Endothelial cell (in vitro differentiated cells): ENCODE data around the gene PTCD3. TPM values are rescaled to one million over a fixed set of nuclear protein-coding genes. Genes with fewer than 3 reads are reported as not detected.

Experiments
- DNase-seq: peaks from one replicate; pipeline ENCODE4 v3.0.0; 2021; ENCODE audit warnings: low spot score
- H3K27ac Mint-ChIP-seq: one replicate; pipeline ENCODE4 v1.8.0; 2021; ENCODE audit warnings: mixed read lengths, inconsistent platforms; ENCODE audit not compliant: unreplicated experiment
- H3K27me3 Mint-ChIP-seq: one replicate; pipeline ENCODE4 v1.8.0; 2021; ENCODE audit warnings: mild to moderate bottlenecking, moderate library complexity, mixed read lengths, inconsistent platforms; ENCODE audit not compliant: unreplicated experiment
- H3K36me3 Mint-ChIP-seq: one replicate; pipeline ENCODE4 v1.8.0; 2021; ENCODE audit warnings: mild to moderate bottlenecking, low read depth, mixed read lengths, inconsistent platforms; ENCODE audit not compliant: unreplicated experiment
- H3K4me1 Mint-ChIP-seq: one replicate; pipeline ENCODE4 v1.8.0; 2021; ENCODE audit warnings: mild to moderate bottlenecking, mixed read lengths, inconsistent platforms; ENCODE audit not compliant: unreplicated experiment
- H3K4me3 Mint-ChIP-seq: one replicate; pipeline ENCODE4 v1.8.0; 2021; ENCODE audit warnings: mild to moderate bottlenecking, mixed read lengths, inconsistent platforms; ENCODE audit not compliant: unreplicated experiment
- H3K9me3 Mint-ChIP-seq: one replicate; pipeline ENCODE4 v1.8.0; 2021; ENCODE audit warnings: mixed read lengths, inconsistent platforms; ENCODE audit not compliant: unreplicated experiment
- total RNA-seq: library from RNA; stranded (reverse); fragmentation: NEBNext Ultra II Directional; extraction: Animal tissue kit (Norgen Biotek cat#: 25700); gene quantifications from one replicate; pipeline ENCODE4 v1.2.1, GENCODE V29; 2021; ENCODE audit not compliant: unreplicated experiment
- TF ChIP-seq, protein P1 (sequence below): fragments of 200-600 bp; sonication (generic); IDR thresholded peaks from one replicate; pipeline ENCODE4 v1.5.0; 2021; ENCODE audit warnings: antibody characterized with exemption; ENCODE audit not compliant: unreplicated experiment

The PTCD3 gene
- total RNA-seq, 1 donor from 2014 or later: 80.9 TPM

DNA sequence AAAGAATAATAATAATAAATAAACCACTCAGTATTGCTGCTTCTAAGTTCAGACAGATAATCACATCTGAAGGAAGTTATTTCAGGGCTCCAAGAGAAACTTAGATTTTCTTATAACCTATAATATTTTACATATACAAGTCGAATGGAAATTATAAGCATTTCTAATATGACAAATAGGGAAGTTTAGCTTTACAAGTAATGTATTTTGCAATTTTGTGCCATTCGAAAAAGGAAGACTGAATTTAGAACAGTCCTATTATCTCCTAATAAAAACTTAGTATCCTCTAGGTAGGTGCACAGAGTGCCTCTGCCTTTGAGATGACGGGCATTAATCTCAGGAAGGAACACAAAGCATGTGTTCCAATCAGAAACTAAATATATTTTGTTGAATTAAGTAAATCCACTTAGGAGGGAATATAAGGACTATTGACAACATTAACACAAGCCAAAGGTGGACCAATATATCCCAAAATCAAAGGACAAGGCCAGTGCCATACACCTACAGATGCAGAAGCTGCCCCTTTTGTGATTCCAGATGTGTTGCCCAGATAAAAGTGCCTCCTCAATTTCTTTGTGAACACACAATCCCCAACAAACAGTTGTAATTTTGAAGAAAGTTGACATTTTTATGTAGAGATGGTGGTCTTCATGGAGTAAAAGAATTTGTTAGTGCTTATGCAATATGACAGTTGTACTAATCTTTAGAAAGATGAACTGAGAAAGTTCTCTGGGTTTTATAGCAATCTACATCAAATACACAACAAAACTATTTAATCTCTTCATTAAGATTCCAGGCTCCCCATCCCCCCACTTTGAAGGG lies 36.6 kb downstream of the PTCD3 start:
- no peaks in the 10 kb centered on the region for H3K4me1 Mint-ChIP-seq
- H3K36me3 Mint-ChIP-seq: peaks cover 35% of the 10 kb centered on the region
- TF ChIP-seq, protein P1, sequence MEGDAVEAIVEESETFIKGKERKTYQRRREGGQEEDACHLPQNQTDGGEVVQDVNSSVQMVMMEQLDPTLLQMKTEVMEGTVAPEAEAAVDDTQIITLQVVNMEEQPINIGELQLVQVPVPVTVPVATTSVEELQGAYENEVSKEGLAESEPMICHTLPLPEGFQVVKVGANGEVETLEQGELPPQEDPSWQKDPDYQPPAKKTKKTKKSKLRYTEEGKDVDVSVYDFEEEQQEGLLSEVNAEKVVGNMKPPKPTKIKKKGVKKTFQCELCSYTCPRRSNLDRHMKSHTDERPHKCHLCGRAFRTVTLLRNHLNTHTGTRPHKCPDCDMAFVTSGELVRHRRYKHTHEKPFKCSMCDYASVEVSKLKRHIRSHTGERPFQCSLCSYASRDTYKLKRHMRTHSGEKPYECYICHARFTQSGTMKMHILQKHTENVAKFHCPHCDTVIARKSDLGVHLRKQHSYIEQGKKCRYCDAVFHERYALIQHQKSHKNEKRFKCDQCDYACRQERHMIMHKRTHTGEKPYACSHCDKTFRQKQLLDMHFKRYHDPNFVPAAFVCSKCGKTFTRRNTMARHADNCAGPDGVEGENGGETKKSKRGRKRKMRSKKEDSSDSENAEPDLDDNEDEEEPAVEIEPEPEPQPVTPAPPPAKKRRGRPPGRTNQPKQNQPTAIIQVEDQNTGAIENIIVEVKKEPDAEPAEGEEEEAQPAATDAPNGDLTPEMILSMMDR: no peak
- no peak for DNase-seq
- H3K27me3 Mint-ChIP-seq: peaks cover 1% of the 10 kb centered on the region
- no peak overlapping the region for H3K27ac Mint-ChIP-seq
- H3K9me3 Mint-ChIP-seq: no peaks in the 10 kb centered on the region
- no peak overlapping the region for H3K4me3 Mint-ChIP-seq

DNA sequence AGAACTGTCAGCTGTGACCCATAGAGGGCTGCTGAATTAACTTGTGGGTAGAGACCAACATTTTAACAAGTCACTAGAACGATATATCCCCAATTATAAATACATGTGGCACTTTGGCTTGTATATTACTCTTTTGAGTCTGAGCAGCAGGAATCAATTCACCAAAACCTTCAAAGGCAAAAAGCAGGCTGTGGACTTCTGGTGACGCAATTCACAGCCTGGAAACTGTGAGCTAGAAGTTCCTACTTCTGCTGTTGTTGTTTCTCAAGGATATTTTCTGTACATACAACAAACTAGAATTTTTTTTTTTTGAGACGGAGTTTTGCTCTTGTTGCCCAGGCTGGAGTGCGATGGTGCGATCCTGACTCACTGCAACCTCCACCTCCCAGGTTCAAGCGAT lies 37.3 kb downstream of the PTCD3 start:
- H3K27ac Mint-ChIP-seq: no peak overlapping the region
- TF ChIP-seq, protein P1: no peak
- no peak for DNase-seq
- H3K9me3 Mint-ChIP-seq: no peaks in the 10 kb centered on the region
- H3K36me3 Mint-ChIP-seq: peaks cover 34% of the 10 kb centered on the region
- no peaks in the 10 kb centered on the region for H3K4me1 Mint-ChIP-seq
- no peak overlapping the region for H3K4me3 Mint-ChIP-seq
- H3K27me3 Mint-ChIP-seq: peaks cover 1% of the 10 kb centered on the region

DNA sequence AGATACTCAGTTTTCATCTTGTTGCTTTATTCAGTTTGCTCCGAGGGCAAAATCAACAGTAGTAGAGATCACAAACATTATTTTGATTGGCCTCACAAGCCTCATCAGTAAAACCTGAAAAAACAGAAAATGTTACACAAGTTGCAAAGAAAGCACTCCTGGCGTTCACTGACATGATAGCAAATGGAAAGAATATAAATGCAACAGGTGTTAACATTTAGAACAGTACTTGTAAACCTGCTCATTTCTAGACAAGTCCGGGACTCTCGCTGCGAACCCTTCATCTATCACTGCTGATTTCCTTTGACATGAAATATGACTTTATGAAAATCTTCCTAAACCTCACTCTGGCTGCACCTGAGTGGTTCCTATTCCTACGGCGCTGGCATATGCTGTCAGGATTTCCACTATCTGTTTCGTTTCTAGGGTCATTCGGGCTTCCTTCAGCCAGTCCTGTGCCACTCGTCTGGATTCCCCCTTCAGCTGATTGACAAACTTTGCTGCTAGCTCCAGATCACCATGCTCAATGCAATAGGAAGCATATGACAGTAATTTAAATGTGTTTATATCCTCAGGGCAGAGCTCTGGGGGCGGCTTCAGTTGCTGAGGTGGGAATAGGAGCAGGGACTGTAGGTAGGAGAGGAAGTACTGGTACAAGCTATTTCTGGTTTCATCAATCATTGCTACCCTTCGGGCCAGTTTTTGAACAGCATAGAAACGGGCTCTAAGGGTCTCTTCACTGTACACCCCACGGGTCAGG lies 38.1 kb downstream of the PTCD3 start:
- Mint-ChIP-seq H3K9me3 (no peaks in the 10 kb centered on the region), H3K36me3 (peaks cover 35% of the 10 kb centered on the region), H3K4me3 (no peak overlapping the region), H3K27me3 (peaks cover 1% of the 10 kb centered on the region), H3K4me1 (no peaks in the 10 kb centered on the region), H3K27ac (no peak overlapping the region)
- TF ChIP-seq, protein P1: no peak
- no peak for DNase-seq

DNA sequence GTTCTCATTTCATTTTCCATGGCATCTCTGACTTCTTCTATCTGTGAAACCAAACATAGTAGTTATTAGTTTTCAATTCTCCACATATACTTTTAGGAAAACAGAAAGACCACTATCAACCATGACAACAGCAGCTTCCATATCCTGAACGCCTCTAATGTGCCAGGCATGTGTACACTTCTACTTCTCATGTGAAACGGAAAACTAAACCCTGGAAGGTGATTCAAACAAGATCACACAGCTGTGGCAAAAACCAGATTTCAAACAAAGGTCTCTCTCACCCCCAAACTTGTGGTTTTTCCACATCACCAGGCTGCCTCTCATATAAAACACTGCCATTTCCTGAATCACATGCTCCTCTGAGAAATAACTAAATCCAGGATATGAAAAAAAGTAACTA lies 41.8 kb downstream of the PTCD3 start:
- peaks cover 2% of the 10 kb centered on the region for H3K27me3 Mint-ChIP-seq
- no peaks in the 10 kb centered on the region for H3K4me1 Mint-ChIP-seq
- H3K36me3 Mint-ChIP-seq: peaks cover 45% of the 10 kb centered on the region
- no peak for DNase-seq
- no peaks in the 10 kb centered on the region for H3K9me3 Mint-ChIP-seq
- peak overlapping the region; percentile 9 for H3K4me3 Mint-ChIP-seq
- H3K27ac Mint-ChIP-seq: no peak overlapping the region
- TF ChIP-seq, protein P1: no peak

DNA sequence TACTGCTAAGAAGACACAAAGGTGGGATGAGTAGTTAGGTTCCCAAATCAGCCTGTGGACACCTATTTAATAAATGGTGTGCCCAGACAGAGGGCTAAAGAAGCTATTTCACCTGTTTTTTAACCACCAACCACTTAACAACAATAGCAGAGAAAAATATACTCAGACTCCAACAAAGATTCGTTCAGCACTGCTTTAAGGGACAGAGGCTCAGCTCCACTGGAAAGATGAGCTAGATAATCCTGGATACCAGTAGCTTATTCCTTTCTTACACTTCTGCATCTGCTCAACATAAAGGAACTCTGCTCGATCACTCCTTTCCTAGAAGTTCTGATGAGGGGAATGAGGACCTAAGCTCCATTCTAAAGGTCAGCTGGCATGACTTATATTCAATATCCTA lies 44.5 kb downstream of the PTCD3 start:
- H3K27me3 Mint-ChIP-seq: peaks cover 2% of the 10 kb centered on the region
- TF ChIP-seq, protein P1: no peak
- peaks cover 39% of the 10 kb centered on the region for H3K36me3 Mint-ChIP-seq
- H3K4me3 Mint-ChIP-seq: no peak overlapping the region
- no peak overlapping the region for H3K27ac Mint-ChIP-seq
- DNase-seq: no peak
- H3K9me3 Mint-ChIP-seq: no peaks in the 10 kb centered on the region
- H3K4me1 Mint-ChIP-seq: no peaks in the 10 kb centered on the region
